A549 (cell line): ENCODE data around the gene HPCAL1. TPM values are rescaled to one million over a fixed set of nuclear protein-coding genes. Genes with fewer than 3 reads are reported as not detected.

ENCODE experiments used
- ATAC-seq, 2 experiments: fragments of 200-7000 bp in 1 of 2; fragments of >200 bp in 1 of 2; cut with Nextera tagmentation in 1 of 2; cut with Tn5 transposase in 1 of 2; 3 replicates each; pipeline versions ENCODE4 v1.8.0 to v1.9.1; 2018 to 2020; ENCODE audit warnings: mild to moderate bottlenecking in 1 of 2, moderate library complexity in 1 of 2
- CTCF ChIA-PET: fragments of 300-600 bp; sonication (Branson Sonifier 250); formaldehyde crosslinking; extraction: SDS; loops from one replicate; lab custom pipeline; 2021; ENCODE audit warnings: antibody characterized with exemption, inconsistent platforms; lab: Yijun Ruan, JAX
- POLR2A ChIA-PET: fragments of 350-600 bp; formaldehyde crosslinking; extraction: SDS; loops from one replicate; lab custom pipeline; 2021; ENCODE audit warnings: antibody characterized with exemption, inconsistent platforms; lab: Yijun Ruan, JAX
- DNase-seq, 2 experiments: peaks; one replicate each; pipeline versions ENCODE4 v3.0.0 to v3.0.0-alpha.2; 2011 to 2016; ENCODE audit warnings: low read depth in 1 of 2, low spot score in 1 of 2
- FAIRE-seq: peaks from 2 replicates; lab custom pipeline; 2011; peaks lifted over from hg19 to GRCh38; lab: Jason Lieb, UNC
- H3K27ac ChIP-seq, 2 experiments: fragments of >200 bp; sonication (Bioruptor Twin); formaldehyde crosslinking; 3 replicates each; pipeline ENCODE4 v1.5.1; 2016 to 2017
- H3K4me1 ChIP-seq: fragments of >200 bp; sonication (Bioruptor Twin); formaldehyde crosslinking; 3 replicates; pipeline ENCODE4 v1.6.1; 2016
- H3K4me2 ChIP-seq: fragments of >200 bp; sonication (Bioruptor Twin); formaldehyde crosslinking; 3 replicates; pipeline ENCODE4 v1.6.1; 2016
- H3K4me3 ChIP-seq: fragments of >200 bp; sonication (Bioruptor Twin); formaldehyde crosslinking; 3 replicates; pipeline ENCODE4 v1.5.1; 2016
- H3K9me3 ChIP-seq: fragments of >200 bp; sonication (Bioruptor Twin); formaldehyde crosslinking; 3 replicates; pipeline ENCODE4 v1.6.1; 2016
- CBX8 ChIP-seq: fragments of 200-600 bp; sonication (generic); IDR thresholded peaks from 2 replicates; pipeline ENCODE4 v1.6.1; 2016
- CHD4 ChIP-seq: fragments of 200-600 bp; sonication (generic); IDR thresholded peaks from 2 replicates; pipeline ENCODE4 v1.6.1; 2016; ENCODE audit warnings: antibody characterized with exemption, mild to moderate bottlenecking, borderline replicate concordance
- ELK1 ChIP-seq: fragments of 150-350 bp; IDR thresholded peaks from 2 replicates; pipeline ENCODE4 v1.6.1; 2014; ENCODE audit warnings: low read depth, mild to moderate bottlenecking, low read length
- FOSB ChIP-seq: fragments of 250-450 bp; sonication (Bioruptor Pico); IDR thresholded peaks from 2 replicates; pipeline ENCODE4 v1.5.0; 2020; ENCODE audit warnings: mild to moderate bottlenecking, moderate library complexity
- GATA3 ChIP-seq: IDR thresholded peaks from 2 replicates; pipeline ENCODE4 v1.6.1; 2012; ENCODE audit warnings: borderline replicate concordance
- KDM1A ChIP-seq: fragments of 200-600 bp; sonication (generic); IDR thresholded peaks from 2 replicates; pipeline ENCODE4 v1.6.1; 2016; ENCODE audit warnings: low read depth, mild to moderate bottlenecking
- KDM5A ChIP-seq: fragments of 200-600 bp; sonication (generic); IDR thresholded peaks from 2 replicates; pipeline ENCODE4 v1.6.1; 2016; ENCODE audit warnings: antibody characterized with exemption, mild to moderate bottlenecking
- MAZ ChIP-seq: fragments of 150-350 bp; IDR thresholded peaks from 2 replicates; pipeline ENCODE4 v1.6.1; 2014; ENCODE audit warnings: antibody characterized with exemption, low read depth, low read length, borderline replicate concordance
- NFE2L2 ChIP-seq: fragments of 150-350 bp; conservative IDR thresholded peaks from 2 replicates; pipeline ENCODE4 v1.6.1; 2014; ENCODE audit warnings: low read length
- NPAS2 ChIP-seq: fragments of 250-450 bp; sonication (Bioruptor Pico); IDR thresholded peaks from 2 replicates; pipeline ENCODE4 v1.8.0; 2022; ENCODE audit warnings: mild to moderate bottlenecking, moderate library complexity, borderline replicate concordance
- PHF8 ChIP-seq: fragments of 200-600 bp; sonication (generic); IDR thresholded peaks from 2 replicates; pipeline ENCODE4 v1.6.1; 2016; ENCODE audit warnings: low read depth, mild to moderate bottlenecking, antibody characterized with exemption, moderate library complexity, borderline replicate concordance
- POLR2AphosphoS2 ChIP-seq: conservative IDR thresholded peaks from 2 replicates; pipeline ENCODE4 v1.6.1; 2012; ENCODE audit warnings: low read length, improper control_type of control experiment, inconsistent platforms
- REST ChIP-seq: fragments of 200-600 bp; sonication (generic); IDR thresholded peaks from 2 replicates; pipeline ENCODE4 v1.6.1; 2016; ENCODE audit warnings: antibody characterized with exemption, mild to moderate bottlenecking, moderate library complexity
- RNF2 ChIP-seq: fragments of 200-600 bp; sonication (generic); IDR thresholded peaks from 2 replicates; pipeline ENCODE4 v1.6.1; 2016; ENCODE audit warnings: low read depth, mild to moderate bottlenecking, antibody characterized with exemption, moderate library complexity, borderline replicate concordance
- SREBF2 ChIP-seq: fragments of 450-650 bp; IDR thresholded peaks from 2 replicates; pipeline ENCODE4 v1.6.1; 2014; ENCODE audit warnings: mild to moderate bottlenecking, moderate library complexity
- TP53 ChIP-seq: fragments of 250-450 bp; sonication (Bioruptor Pico); IDR thresholded peaks from 2 replicates; pipeline ENCODE4 v1.5.0; 2021; ENCODE audit warnings: mild to moderate bottlenecking, moderate library complexity
- ZNF302 ChIP-seq: fragments of 250-450 bp; sonication (Bioruptor Pico); IDR thresholded peaks from 2 replicates; pipeline ENCODE4 v1.9.0; 2021; ENCODE audit warnings: inconsistent platforms, mild to moderate bottlenecking, moderate library complexity
- WGBS: methylation state at CpG from one replicate; pipeline ENCODE4 v1.1.6; 2017; ENCODE audit errors: missing lambda C conversion rate; 5-methylcytosine and 5-hydroxymethylcytosine counted together
- polyA plus RNA-seq, 4 experiments: library from polyadenylated mRNA; depleted of rRNA in 3 of 4; stranded (reverse); fragments of >200 nt; fragmentation: RNase III in 1 of 4; extraction: RNeasy Plus Mini Kit Qiagen cat#74134 plus additional on column Dnase treatment in 1 of 4; gene quantifications; 2 replicates in 3 of 4; 3 replicates in 1 of 4; pipeline ENCODE4 v1.2.3, GENCODE V29; 2011 to 2017
- TF ChIP-seq, protein P1 (sequence below): fragments of >200 bp; sonication (Bioruptor Twin); formaldehyde crosslinking; IDR thresholded peaks from 3 replicates; pipeline ENCODE4 v1.5.1; 2016
- TF ChIP-seq, protein P2 (sequence below): IDR thresholded peaks from 2 replicates; pipeline ENCODE4 v1.6.1; 2012; ENCODE audit warnings: low read depth, borderline replicate concordance

Gene HPCAL1
- polyA plus RNA-seq, 2 of the 4 experiments (the other 2 are of a cell fraction) = 44.4 to 66.4 TPM

GRCh38 chr2:10410001-10410822, 107.5 kb downstream of the HPCAL1 start:
- Histone ChIP-seq H3K4me2 (no peak overlapping the region), H3K27ac (no peak overlapping the region; a peak in 1 of 6 replicates), H3K4me3 (no peak overlapping the region), H3K4me1 (peaks cover 54% of the 10 kb centered on the region), H3K9me3 (peaks cover 9% of the 10 kb centered on the region; the same call in 1 of the 3 replicates)
- ChIA-PET POLR2A (interaction anchor here (0.6 to 2.7 kb wide), 2 partner anchors 108 to 291 kb away, joined by 5 to 19 read pairs; partner anchors contain the start of gene HPCAL1), CTCF (interaction anchor here (0.5 to 25.7 kb wide), 57 partner anchors 12 to 373 kb away, joined by 3 to 374 read pairs (median 9); partner anchors contain the start of genes CYS1, HPCAL1 and RRM2)
- ATAC-seq (no peak), DNase-seq (no peak), FAIRE-seq (no peak)
- TF ChIP-seq KDM1A (no peak), CHD4 (no peak), CBX8 (no peak), SREBF2 (no peak), PHF8 (no peak)
- TF ChIP-seq, protein P1, sequence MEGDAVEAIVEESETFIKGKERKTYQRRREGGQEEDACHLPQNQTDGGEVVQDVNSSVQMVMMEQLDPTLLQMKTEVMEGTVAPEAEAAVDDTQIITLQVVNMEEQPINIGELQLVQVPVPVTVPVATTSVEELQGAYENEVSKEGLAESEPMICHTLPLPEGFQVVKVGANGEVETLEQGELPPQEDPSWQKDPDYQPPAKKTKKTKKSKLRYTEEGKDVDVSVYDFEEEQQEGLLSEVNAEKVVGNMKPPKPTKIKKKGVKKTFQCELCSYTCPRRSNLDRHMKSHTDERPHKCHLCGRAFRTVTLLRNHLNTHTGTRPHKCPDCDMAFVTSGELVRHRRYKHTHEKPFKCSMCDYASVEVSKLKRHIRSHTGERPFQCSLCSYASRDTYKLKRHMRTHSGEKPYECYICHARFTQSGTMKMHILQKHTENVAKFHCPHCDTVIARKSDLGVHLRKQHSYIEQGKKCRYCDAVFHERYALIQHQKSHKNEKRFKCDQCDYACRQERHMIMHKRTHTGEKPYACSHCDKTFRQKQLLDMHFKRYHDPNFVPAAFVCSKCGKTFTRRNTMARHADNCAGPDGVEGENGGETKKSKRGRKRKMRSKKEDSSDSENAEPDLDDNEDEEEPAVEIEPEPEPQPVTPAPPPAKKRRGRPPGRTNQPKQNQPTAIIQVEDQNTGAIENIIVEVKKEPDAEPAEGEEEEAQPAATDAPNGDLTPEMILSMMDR = no peak
- TF ChIP-seq, protein P2, sequence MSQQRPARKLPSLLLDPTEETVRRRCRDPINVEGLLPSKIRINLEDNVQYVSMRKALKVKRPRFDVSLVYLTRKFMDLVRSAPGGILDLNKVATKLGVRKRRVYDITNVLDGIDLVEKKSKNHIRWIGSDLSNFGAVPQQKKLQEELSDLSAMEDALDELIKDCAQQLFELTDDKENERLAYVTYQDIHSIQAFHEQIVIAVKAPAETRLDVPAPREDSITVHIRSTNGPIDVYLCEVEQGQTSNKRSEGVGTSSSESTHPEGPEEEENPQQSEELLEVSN = no peak
- whole genome bisulfite sequencing = 90% methylated on average over 13 of the region's 14 CpGs

DNA sequence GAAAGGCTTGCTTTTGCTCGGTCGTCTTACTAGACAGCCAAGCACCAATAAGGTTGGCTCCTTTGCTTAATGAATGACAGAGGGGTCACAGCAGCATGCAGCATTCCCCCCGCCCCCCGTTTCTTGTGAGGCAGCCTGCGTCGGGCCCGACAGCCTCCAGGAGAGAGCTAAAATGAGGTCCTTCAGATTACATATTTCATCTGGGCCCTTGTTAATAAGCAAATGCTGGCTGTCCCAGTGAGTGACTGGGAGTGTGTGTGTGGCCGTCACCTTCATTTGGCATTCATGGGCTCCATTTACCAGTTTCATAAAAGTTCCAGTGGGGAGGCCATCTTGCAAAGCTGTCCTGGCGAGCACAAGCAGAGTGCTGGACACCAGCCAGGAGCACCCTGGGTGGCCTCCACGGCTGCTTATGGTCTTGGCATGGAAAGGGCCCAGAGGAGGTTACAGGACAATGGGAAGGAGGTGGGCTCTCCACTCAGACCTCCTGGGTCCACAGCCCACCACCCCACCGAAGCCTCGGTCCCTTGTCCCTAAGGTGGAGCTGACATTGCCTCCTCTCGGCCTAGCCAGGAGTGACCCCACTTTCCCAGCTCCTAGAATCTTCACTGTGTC, 108.2 kb downstream of the HPCAL1 start:
- WGBS = 85% methylated on average over 13 of the region's 13 CpGs
- ATAC-seq (no peak), DNase-seq (no peak), FAIRE-seq (no peak)
- H3K9me3 ChIP-seq = peaks cover 9% of the 10 kb centered on the region; the same call in 1 of the 3 replicates
- no peak for TF ChIP-seq POLR2AphosphoS2
- TF ChIP-seq REST = no peak
- no peak for TF ChIP-seq FOSB (CRISPR knock-in tag)
- TF ChIP-seq ZNF302 = no peak
- TF ChIP-seq NFE2L2 = no peak
- no peak for TF ChIP-seq SREBF2
- TF ChIP-seq NPAS2 (CRISPR knock-in tag) = no peak
- no peak for TF ChIP-seq KDM5A
- TF ChIP-seq MAZ = no peak
- no peak for TF ChIP-seq RNF2
- no peak for TF ChIP-seq ELK1
- no peak for TF ChIP-seq TP53 (CRISPR knock-in tag)
- TF ChIP-seq GATA3 = no peak
- H3K4me2 ChIP-seq = no peak overlapping the region
- H3K4me3 ChIP-seq = no peak overlapping the region
- peaks cover 47% of the 10 kb centered on the region for H3K4me1 ChIP-seq
- CTCF ChIA-PET = interaction anchor here (0.5 to 25.7 kb wide), 18 partner anchors 11 to 339 kb away, joined by 3 to 374 read pairs (median 40); partner anchors contain the start of genes HPCAL1 and RRM2
- POLR2A ChIA-PET = no interaction called here
- H3K27ac ChIP-seq = 0 out of 6 replicates have a peak overlapping the region, but pooled peaks of 1 of the 2 experiments have one; percentile 2
